DMS153 treated with DMSO at 0.1 percent for 48 hours (cell line): ENCODE data around the gene NPFFR1.
"Not testable (repeated sequence)": the region's sequence is repeated elsewhere in the genome, so short reads cannot be mapped to it uniquely, and the experiment has no call there.

Source experiments
- DNase-seq: peaks from one replicate; lab custom pipeline; 2025; ENCODE audit not compliant: unreplicated experiment; lab: John Stamatoyannopoulos, UW

Gene NPFFR1

GRCh38 chr10:70258216-70258615 lies 25.6 kb downstream of the NPFFR1 start:
- no peak for DNase-seq

DNA sequence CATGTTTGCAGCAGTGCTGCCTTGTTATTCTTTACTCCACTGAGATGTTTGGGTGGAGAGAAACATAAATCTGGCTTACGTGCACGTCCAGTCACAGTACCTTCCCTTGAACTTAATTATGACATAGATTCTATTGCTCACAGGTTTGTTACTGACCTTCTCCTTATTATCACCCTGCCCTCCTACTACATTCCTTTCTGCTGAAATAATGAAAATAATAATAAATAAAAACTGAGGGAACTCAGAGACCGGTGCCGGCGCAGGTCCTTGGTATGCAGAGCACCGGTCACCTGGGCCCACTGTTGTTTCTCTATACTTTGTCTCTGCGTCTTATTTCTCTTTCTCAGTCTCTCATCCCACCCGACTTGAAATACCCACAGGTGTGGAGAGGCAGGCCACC lies 26.0 kb downstream of the NPFFR1 start:
- DNase-seq, result not testable (repeated sequence)

- no peak for DNase-seq
These were observed 27.3 kb downstream of the NPFFR1 start for GRCh38 chr10:70256463-70256862.

- no peak for DNase-seq
These were observed 28.2 kb downstream of the NPFFR1 start for GRCh38 chr10:70255329-70256299.

DNA sequence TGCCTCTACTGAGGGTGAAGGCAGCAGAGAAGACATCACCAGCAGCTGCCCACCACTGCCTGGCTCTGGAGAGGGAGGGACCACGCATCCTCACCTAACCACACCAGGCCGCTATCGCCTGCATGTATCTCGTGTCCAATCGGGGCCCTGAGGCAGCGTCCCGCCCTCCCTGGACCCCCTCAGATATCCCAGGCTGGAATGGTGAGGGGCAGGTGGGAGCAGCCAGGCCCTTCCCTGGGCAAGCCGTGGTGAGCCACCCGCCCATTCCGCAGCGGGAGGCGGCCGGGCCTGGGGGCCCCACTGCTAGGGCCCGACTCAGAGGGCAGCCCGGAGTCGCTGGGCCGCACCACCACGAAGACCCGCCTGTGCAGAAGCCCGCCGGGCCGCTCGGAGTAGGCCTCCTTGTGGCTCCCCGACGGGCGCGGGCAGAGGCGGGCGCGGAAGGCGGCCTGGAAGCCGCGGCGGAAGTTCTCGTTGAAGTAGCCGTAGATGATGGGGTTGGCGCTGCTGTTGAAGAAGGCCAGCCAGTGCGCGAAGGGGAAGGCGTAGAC lies 29.0 kb downstream of the NPFFR1 start:
- no peak for DNase-seq

DNA sequence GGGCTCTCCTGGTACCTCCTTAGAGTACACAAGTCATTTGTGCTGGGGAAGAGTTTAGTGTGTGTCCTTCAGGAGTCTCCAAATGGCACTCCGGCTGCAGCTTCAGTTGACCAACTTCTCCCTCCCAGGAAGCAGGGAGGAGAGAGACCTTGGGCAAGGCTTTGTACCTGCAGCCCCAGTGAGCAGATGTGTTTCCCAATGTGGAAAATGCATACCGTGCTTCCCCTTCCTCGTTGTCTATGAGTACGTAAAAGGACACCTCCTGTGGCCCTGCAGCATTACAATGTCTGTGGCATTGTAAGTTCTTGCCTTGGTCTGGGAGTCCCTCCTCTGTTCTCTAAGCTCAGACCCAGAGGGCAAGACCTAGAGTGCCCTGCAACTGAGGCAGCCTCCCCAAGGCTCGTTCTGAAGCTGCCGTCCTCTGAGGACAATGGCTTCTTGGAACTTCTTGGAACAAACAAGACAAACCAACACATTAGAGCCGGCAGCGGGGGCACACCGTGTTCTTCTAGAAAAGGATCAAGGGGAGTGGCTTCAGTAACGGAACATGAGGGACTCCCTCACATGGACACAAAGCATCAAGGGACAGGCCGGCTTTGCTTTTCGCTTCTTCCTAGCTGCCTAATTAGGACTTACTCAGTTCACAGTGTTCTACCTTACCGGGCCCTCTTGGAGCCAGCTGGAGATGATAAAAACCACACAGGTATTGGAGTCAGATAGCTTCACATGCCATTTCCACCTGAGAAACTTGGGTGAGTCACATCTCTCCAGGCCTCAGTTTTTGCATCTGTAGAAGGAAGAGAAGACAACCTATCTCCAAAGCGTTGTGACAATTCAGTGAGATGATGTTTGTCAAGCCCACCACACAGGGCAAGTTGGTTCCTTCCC lies 29.7 kb downstream of the NPFFR1 start:
- DNase-seq, result no peak

GRCh38 chr10:70250961-70251680 lies 32.7 kb downstream of the NPFFR1 start:
- no peak for DNase-seq

DNA sequence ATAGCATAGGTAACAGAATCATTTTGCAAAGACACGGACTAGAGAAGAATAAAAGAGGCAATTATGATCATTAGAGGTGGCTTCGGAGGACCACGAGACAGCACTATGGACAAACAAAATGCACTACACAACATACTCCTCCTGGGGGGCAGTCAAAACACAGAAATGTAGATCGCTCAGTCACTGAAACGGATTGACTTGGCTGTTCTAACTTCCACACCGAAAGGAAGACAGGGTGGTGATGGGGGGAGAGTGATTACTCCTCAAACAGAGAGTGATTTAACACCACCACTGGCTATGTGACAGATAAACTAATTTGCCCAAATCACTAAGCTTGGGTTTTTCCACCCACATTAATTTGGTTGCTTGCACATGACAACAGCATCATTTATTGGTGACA lies 36.4 kb downstream of the NPFFR1 start:
- no peak for DNase-seq

- DNase-seq, result no peak
These were observed 42.7 kb downstream of the NPFFR1 start for GRCh38 chr10:70241081-70241480.

GRCh38 chr10:70239986-70240385 lies 43.8 kb downstream of the NPFFR1 start:
- DNase-seq, result not testable (repeated sequence)

- not testable (repeated sequence) for DNase-seq
These were observed 44.5 kb downstream of the NPFFR1 start for GRCh38 chr10:70239077-70239976.

DNA sequence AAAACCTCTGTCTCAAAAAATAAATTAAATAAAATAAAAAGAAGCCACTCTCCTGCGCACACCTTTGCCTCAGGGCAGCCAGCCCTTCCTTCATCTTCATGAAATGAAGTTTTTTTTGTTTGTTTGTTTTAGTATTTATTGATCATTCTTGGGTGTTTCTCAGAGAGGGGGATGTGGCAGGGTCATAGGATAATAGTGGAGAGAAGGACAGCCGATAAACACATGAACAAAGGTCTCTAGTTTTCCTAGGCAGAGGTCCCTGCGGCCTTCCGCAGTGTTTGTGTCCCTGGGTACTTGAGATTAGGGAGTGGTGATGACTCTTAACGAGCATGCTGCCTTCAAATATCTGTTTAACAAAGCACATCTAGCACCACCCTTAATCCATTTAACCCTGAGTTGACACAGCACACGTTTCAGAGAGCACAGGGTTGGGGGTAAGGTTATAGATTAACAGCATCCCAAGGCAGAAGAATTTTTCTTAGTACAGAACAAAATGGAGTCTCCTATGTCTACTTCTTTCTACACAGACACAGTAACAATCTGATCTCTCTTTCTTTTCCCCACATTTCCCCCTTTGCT lies 45.8 kb downstream of the NPFFR1 start:
- not testable (repeated sequence) for DNase-seq

GRCh38 chr10:70234668-70235447 lies 48.9 kb downstream of the NPFFR1 start:
- no peak for DNase-seq

DNA sequence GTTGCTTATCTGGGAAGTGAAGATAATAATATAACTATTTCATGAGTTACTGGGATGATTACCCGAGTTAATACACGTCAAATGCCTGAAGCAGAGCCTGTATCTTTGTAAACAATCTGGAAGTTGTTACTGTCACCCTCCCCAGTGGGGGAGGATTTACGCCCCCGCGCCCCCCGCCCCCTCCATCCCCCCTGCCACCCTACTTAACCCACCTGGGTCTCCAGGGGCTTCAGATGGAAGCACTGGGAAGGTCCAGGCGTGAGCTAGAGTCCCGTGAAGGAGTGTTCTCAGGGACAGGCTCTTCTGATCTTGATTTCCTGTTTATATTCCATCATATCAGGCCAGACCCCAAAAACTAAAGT lies 49.9 kb downstream of the NPFFR1 start:
- DNase-seq, result no peak

DNA sequence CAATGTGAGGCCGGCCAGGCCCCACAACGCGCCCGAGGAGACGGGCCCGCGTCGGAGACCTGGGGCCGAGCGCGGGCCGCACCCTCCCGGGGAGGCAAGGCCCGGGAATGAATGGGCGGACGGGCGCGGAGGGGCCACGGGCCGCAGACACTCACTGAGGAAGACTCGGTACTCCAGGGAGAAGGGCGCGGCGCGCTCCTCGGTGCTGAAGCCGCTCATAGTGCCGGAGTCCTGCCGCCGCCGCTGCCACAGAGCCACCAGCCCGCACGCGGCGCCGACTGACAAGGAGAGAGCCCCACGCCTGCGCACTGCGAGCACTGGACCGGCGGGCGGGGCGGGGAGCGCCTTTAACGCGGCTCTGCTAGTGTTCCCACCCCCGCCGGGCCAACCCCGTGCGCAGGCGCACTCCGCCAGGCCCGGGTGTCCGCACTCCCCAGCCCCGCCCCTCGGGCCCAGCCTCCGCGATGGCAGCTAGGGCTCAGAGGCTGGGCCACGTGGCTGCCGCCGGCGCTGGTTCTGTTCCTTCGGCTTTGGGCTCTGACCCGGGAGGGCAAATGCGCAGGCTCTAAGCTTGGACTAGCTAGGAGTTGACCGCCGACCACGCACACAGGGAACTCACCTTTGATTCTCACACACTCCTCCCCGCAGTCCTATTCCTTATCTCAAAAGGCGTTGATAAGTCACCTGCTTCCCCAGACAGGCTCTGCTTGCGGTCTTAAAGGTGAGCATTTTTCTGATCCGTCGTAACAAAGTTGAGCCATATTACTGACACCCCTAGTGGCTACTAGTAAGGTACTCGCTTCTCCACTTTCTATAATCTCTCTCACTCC lies 50.5 kb downstream of the NPFFR1 start, which contains the start of gene PPA1:
TSS of gene PPA1 (minus strand) at position 321 of the 830 bp plus-strand sequence. CDS start at position 219, 102 bp downstream.
- DNase-seq, result peak; percentile 90

DNA sequence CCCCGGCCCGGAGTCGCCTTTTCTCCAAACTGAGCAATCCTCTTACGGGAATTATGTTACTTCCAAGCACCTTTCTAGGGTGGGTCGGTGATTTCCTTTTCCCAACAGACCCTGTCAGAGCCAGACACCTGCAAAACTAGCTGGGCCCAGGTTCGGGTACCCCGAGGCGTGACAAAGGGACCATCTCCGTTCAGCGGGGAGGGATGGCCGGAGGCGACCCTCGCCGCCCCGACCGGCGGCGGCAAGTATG lies 51.0 kb downstream of the NPFFR1 start:
- no peak for DNase-seq

GRCh38 chr10:70232155-70232858 lies 51.5 kb downstream of the NPFFR1 start:
- peak; percentile 16 for DNase-seq
